Stomach smooth muscle (tissue), 2 donors: ENCODE results near the gene ZNF516.
A peak's percentile ranks its signal among the peaks of the same experiment; 100 is the strongest.
"Not testable (repeated sequence)": the region's sequence is repeated elsewhere in the genome, so short reads cannot be mapped to it uniquely, and the experiment has no call there.

Experiments used
- H3K27ac ChIP-seq: one replicate; pipeline ENCODE4 v1.7.0; 2013; ENCODE audit warnings: mild to moderate bottlenecking, low read length, inconsistent platforms
- H3K27me3 ChIP-seq, 2 donors: one replicate each; pipeline ENCODE4 v1.7.0; 2013; ENCODE audit warnings: low read length in 2 of 2; ENCODE audit not compliant: insufficient read depth in 2 of 2, control insufficient read depth in 1 of 2
- H3K36me3 ChIP-seq, 2 donors: one replicate each; pipeline ENCODE4 v1.7.0; 2013; ENCODE audit warnings: low read length in 2 of 2; ENCODE audit not compliant: control insufficient read depth in 2 of 2, insufficient read depth in 2 of 2
- H3K4me1 ChIP-seq: one replicate; pipeline ENCODE4 v1.7.0; 2013; ENCODE audit warnings: low read length; ENCODE audit not compliant: control insufficient read depth, insufficient read depth
- H3K4me3 ChIP-seq, 2 donors: one replicate each; pipeline ENCODE4 v1.7.0; 2013; ENCODE audit warnings: low read length in 2 of 2
- H3K9ac ChIP-seq, 2 donors: one replicate each; pipeline ENCODE4 v1.7.0; 2013; ENCODE audit warnings: low read length in 2 of 2, mild to moderate bottlenecking in 1 of 2
- H3K9me3 ChIP-seq, 2 donors: one replicate each; pipeline ENCODE4 v1.7.0; 2013; ENCODE audit warnings: low read length in 2 of 2; ENCODE audit not compliant: control insufficient read depth in 2 of 2
- donor health status: healthy.
- donor health status: Pancreatic carcinoma.

Gene ZNF516, protein sequence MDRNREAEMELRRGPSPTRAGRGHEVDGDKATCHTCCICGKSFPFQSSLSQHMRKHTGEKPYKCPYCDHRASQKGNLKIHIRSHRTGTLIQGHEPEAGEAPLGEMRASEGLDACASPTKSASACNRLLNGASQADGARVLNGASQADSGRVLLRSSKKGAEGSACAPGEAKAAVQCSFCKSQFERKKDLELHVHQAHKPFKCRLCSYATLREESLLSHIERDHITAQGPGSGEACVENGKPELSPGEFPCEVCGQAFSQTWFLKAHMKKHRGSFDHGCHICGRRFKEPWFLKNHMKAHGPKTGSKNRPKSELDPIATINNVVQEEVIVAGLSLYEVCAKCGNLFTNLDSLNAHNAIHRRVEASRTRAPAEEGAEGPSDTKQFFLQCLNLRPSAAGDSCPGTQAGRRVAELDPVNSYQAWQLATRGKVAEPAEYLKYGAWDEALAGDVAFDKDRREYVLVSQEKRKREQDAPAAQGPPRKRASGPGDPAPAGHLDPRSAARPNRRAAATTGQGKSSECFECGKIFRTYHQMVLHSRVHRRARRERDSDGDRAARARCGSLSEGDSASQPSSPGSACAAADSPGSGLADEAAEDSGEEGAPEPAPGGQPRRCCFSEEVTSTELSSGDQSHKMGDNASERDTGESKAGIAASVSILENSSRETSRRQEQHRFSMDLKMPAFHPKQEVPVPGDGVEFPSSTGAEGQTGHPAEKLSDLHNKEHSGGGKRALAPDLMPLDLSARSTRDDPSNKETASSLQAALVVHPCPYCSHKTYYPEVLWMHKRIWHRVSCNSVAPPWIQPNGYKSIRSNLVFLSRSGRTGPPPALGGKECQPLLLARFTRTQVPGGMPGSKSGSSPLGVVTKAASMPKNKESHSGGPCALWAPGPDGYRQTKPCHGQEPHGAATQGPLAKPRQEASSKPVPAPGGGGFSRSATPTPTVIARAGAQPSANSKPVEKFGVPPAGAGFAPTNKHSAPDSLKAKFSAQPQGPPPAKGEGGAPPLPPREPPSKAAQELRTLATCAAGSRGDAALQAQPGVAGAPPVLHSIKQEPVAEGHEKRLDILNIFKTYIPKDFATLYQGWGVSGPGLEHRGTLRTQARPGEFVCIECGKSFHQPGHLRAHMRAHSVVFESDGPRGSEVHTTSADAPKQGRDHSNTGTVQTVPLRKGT

GRCh38 chr18:76495006-76495370, at the start of gene ZNF516:
Gene ZNF516, minus strand, starts transcription at chr18:76495242. Its CDS starts 52,188 bp downstream, at chr18:76443054.
- peak within 1 kb of the TSS; percentile 94 to 97 for H3K4me3 ChIP-seq
- no peak within 1 kb of the TSS for H3K27ac ChIP-seq
- H3K4me1 ChIP-seq = peaks cover 15% of the 10 kb centered on the region
- H3K36me3 ChIP-seq = no peaks in the 10 kb centered on the region
- H3K27me3 ChIP-seq = no peaks in the 10 kb centered on the region
- H3K9me3 ChIP-seq = no peaks in the 10 kb centered on the region
- peak within 1 kb of the TSS; percentile 72 to 87 for H3K9ac ChIP-seq

GRCh38 chr18:76538846-76539245, 43.8 kb upstream of the ZNF516 start:
- Histone ChIP-seq H3K9ac (no peak overlapping the region), H3K4me3 (no peak overlapping the region), H3K27me3 (peaks cover 4 to 5% of the 10 kb centered on the region in 2 donors), H3K27ac (no peak overlapping the region), H3K4me1 (no peaks in the 10 kb centered on the region), H3K9me3 (no peaks in the 10 kb centered on the region), H3K36me3 (no peaks in the 10 kb centered on the region)

GRCh38 chr18:76537621-76538020, 42.6 kb upstream of the ZNF516 start:
- H3K4me1 ChIP-seq = no peaks in the 10 kb centered on the region
- peaks cover 4 to 5% of the 10 kb centered on the region in 2 donors for H3K27me3 ChIP-seq
- no peaks in the 10 kb centered on the region for H3K36me3 ChIP-seq
- H3K9me3 ChIP-seq = no peaks in the 10 kb centered on the region
- no peak overlapping the region for H3K9ac ChIP-seq
- no peak overlapping the region for H3K4me3 ChIP-seq
- H3K27ac ChIP-seq = no peak overlapping the region

- H3K36me3 ChIP-seq, H3K9ac ChIP-seq, H3K4me3 ChIP-seq, H3K27me3 ChIP-seq, H3K27ac ChIP-seq, H3K4me1 ChIP-seq, H3K9me3 ChIP-seq: not testable (repeated sequence)
Observed at GRCh38 chr18:76536593-76536992, 41.6 kb upstream of the ZNF516 start.

- H3K27me3 ChIP-seq = peaks cover 2 to 5% of the 10 kb centered on the region in 2 donors
- peaks cover 6% of the 10 kb centered on the region for H3K4me1 ChIP-seq
- H3K9ac ChIP-seq = no peak overlapping the region
- H3K36me3 ChIP-seq = no peaks in the 10 kb centered on the region
- no peak overlapping the region for H3K4me3 ChIP-seq
- no peaks in the 10 kb centered on the region for H3K9me3 ChIP-seq
- no peak overlapping the region for H3K27ac ChIP-seq
Observed at GRCh38 chr18:76532875-76533274, 37.8 kb upstream of the ZNF516 start.

DNA sequence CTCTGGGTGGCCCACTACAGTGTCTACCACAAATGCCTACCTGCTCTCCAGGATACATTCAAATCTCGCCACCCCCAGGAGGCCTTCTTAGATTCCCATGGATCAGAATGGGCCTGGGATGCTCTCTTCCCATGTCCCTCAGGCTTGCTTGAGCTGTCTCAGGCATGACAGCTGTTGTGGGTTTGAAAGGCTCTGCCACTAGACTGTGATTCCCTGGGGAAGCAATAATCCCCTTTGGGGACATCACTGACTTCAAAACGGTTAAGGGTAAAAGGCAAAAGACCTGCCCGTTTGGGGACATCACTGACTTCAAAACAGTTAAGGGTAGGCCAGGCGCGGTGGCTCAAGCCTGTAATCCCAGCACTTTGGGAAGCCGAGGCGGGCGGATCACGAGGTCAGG, 35.8 kb upstream of the ZNF516 start:
- no peak overlapping the region for H3K4me3 ChIP-seq
- H3K4me1 ChIP-seq = peaks cover 6% of the 10 kb centered on the region
- no peaks in the 10 kb centered on the region for H3K9me3 ChIP-seq
- no peak overlapping the region for H3K9ac ChIP-seq
- no peaks in the 10 kb centered on the region for H3K36me3 ChIP-seq
- peaks cover 0 to 8% of the 10 kb centered on the region in 2 donors for H3K27me3 ChIP-seq
- H3K27ac ChIP-seq = no peak overlapping the region

DNA sequence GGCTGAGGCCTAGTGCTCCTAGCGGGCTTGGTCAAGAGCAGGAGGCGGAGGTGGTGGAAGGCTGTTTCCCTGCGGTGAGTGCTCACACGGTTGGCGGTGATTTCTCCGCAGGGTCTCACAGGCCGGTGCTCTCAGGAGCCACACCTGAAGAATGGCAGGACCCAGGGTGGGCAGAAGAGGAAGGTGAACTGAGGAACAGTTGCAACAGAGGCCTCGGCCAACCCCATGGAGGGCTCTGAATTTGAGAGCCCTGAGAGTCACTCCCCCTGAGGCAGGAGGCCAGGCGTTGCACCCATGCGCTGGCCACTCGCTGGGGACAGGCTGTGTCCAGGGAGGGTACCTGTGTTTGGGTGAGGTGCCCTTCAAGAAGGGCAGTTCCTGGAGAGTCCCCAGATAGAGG, 35.3 kb upstream of the ZNF516 start:
- Histone ChIP-seq H3K27ac (no peak overlapping the region), H3K4me3 (no peak overlapping the region), H3K4me1 (peaks cover 6% of the 10 kb centered on the region), H3K36me3 (no peaks in the 10 kb centered on the region), H3K27me3 (peaks cover 0 to 8% of the 10 kb centered on the region in 2 donors), H3K9ac (no peak overlapping the region), H3K9me3 (no peaks in the 10 kb centered on the region)

DNA sequence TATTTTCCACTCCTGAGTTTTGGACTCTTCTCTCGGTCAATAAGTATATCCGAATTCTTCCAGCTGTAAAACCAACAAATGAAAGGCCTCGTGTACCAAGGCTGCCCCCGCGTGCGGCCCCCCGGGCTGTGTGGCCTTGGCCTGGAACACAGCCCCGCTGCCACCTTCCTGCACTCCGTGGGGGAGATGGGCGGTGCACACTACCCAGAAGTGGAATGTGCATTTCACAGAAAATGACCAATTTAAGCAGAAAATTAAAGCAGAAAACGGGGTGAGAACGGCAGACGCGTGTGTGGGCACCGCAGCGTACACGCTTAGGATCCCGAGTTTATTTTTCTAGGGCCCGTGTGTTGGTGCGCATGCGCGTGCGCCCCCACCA, 34.4 kb upstream of the ZNF516 start:
- H3K4me3 ChIP-seq = peak overlapping the region in 1 of 2 donors; percentile 69
- peaks cover 6% of the 10 kb centered on the region for H3K4me1 ChIP-seq
- peaks cover 0 to 8% of the 10 kb centered on the region in 2 donors for H3K27me3 ChIP-seq
- H3K36me3 ChIP-seq = no peaks in the 10 kb centered on the region
- H3K9me3 ChIP-seq = no peaks in the 10 kb centered on the region
- H3K27ac ChIP-seq = peak overlapping the region; percentile 49
- H3K9ac ChIP-seq = no peak overlapping the region

GRCh38 chr18:76528477-76529432, 33.7 kb upstream of the ZNF516 start:
- H3K4me3 ChIP-seq = peak overlapping the region; percentile 67 to 69
- H3K9me3 ChIP-seq = no peaks in the 10 kb centered on the region
- peak overlapping the region; percentile 48 to 55 for H3K9ac ChIP-seq
- peak overlapping the region; percentile 49 for H3K27ac ChIP-seq
- H3K4me1 ChIP-seq = peaks cover 6% of the 10 kb centered on the region
- H3K36me3 ChIP-seq = no peaks in the 10 kb centered on the region
- peaks cover 0 to 8% of the 10 kb centered on the region in 2 donors for H3K27me3 ChIP-seq

GRCh38 chr18:76525911-76526310, 30.9 kb upstream of the ZNF516 start:
- peak overlapping the region in 1 of 2 donors; percentile 69 for H3K4me3 ChIP-seq
- H3K4me1 ChIP-seq = peaks cover 6% of the 10 kb centered on the region
- H3K9me3 ChIP-seq = no peaks in the 10 kb centered on the region
- no peak overlapping the region for H3K9ac ChIP-seq
- H3K27ac ChIP-seq = no peak overlapping the region
- no peaks in the 10 kb centered on the region for H3K36me3 ChIP-seq
- H3K27me3 ChIP-seq = peaks cover 0 to 8% of the 10 kb centered on the region in 2 donors
